Karpas-422 (cell line): ENCODE results near the gene ALX3. TPM values are rescaled to one million over a fixed set of nuclear protein-coding genes. Genes with fewer than 3 reads are reported as not detected.

Experiments used
- DNase-seq: peaks from one replicate; pipeline ENCODE4 v3.0.0-alpha.2; 2015
- H2AFZ ChIP-seq: fragments of 200-600 bp; sonication (generic); 2 replicates; pipeline ENCODE4 v1.6.1; 2014; ENCODE audit warnings: antibody characterized with exemption, low read length, mixed read lengths
- H3K27ac ChIP-seq: fragments of 200-600 bp; sonication (generic); 2 replicates; pipeline ENCODE4 v1.5.1; 2014; ENCODE audit warnings: mild to moderate bottlenecking, low read length, moderate library complexity
- H3K27me3 ChIP-seq: fragments of 200-600 bp; sonication (generic); 2 replicates; pipeline ENCODE4 v1.6.1; 2014; ENCODE audit warnings: low read length, mixed read lengths
- H3K36me3 ChIP-seq: fragments of 200-600 bp; sonication (generic); 2 replicates; pipeline ENCODE4 v1.6.1; 2014; ENCODE audit warnings: low read length, mixed read lengths; ENCODE audit not compliant: insufficient read depth
- H3K4me1 ChIP-seq: fragments of 200-600 bp; sonication (generic); 2 replicates; pipeline ENCODE4 v1.6.1; 2014; ENCODE audit warnings: mild to moderate bottlenecking, low read length, mixed read lengths
- H3K4me2 ChIP-seq: fragments of 200-600 bp; sonication (generic); 2 replicates; pipeline ENCODE4 v1.6.1; 2014; ENCODE audit warnings: low read length, low read depth, mild to moderate bottlenecking; ENCODE audit not compliant: poor library complexity, severe bottlenecking
- H3K4me3 ChIP-seq: fragments of 200-600 bp; sonication (generic); 2 replicates; pipeline ENCODE4 v1.5.1; 2014; ENCODE audit warnings: mild to moderate bottlenecking, antibody characterized with exemption, low read length, mixed read lengths
- H3K79me2 ChIP-seq: fragments of 200-600 bp; sonication (generic); 2 replicates; pipeline ENCODE4 v1.6.1; 2014; ENCODE audit warnings: mild to moderate bottlenecking, low read length, mixed read lengths
- H3K9ac ChIP-seq: fragments of 200-600 bp; sonication (generic); 2 replicates; pipeline ENCODE4 v1.6.0; 2014; ENCODE audit warnings: low read length
- H3K9me2 ChIP-seq: fragments of 200-600 bp; sonication (generic), shearing (Covaris generic); replicated peaks from 2 replicates; pipeline ENCODE4 v1.6.0; 2014; ENCODE audit warnings: mild to moderate bottlenecking, low read length, moderate library complexity; ENCODE audit not compliant: insufficient read depth
- H3K9me3 ChIP-seq: fragments of 300-700, 200-600 bp; sonication (generic); 2 replicates; pipeline ENCODE4 v1.6.1; 2014; ENCODE audit warnings: low read length, mixed read lengths
- H4K20me1 ChIP-seq: fragments of 200-600 bp; sonication (generic); 2 replicates; pipeline ENCODE4 v1.6.1; 2014; ENCODE audit warnings: mild to moderate bottlenecking, antibody characterized with exemption, low read length, low read depth; ENCODE audit not compliant: insufficient read depth
- total RNA-seq: library from RNA; depleted of rRNA; stranded (reverse); fragments of >200 nt; shearing (Covaris generic); gene quantifications from 2 replicates; pipeline ENCODE4 v1.2.3, GENCODE V29; 2014; ENCODE audit warnings: low replicate concordance

Gene ALX3
- total RNA-seq, 1 experiment from 2014 or later = not detected

GRCh38 chr1:110094931-110095654 lies 24.6 kb upstream of the ALX3 start:
- DNase-seq = no peak
- Histone ChIP-seq H3K27ac (peak overlapping the region; percentile 47; the same call in 1 of the 2 replicates), H3K36me3 (no peaks in the 10 kb centered on the region), H3K4me2 (peak overlapping the region; percentile 0), H3K9me3 (no peaks in the 10 kb centered on the region), H3K9ac (peak overlapping the region; percentile 23), H3K79me2 (no peaks in the 10 kb centered on the region), H3K4me1 (peaks cover 63% of the 10 kb centered on the region), H3K4me3 (no peak overlapping the region), H4K20me1 (no peaks in the 10 kb centered on the region), H3K9me2 (no peaks in the 10 kb centered on the region), H2AFZ (no peak overlapping the region), H3K27me3 (no peaks in the 10 kb centered on the region)

DNA sequence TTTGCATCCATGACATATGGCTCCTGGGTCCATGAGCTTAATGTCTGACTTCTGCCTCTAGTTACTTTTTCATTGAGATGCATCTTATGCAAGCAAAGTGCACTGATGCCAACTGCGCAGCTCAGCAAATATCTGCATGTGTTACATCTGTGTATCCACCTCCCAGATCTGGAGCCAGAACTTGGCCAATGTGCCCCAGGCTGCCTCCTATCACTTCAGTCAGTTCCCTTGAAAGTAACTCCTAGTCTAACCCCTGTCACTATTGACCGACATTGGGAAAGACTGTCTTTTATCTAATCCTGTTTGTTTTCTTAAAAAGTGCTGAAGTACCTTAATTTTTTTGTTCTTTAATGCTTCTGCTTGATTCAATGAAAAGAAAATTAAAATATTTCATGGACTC lies 22.5 kb upstream of the ALX3 start:
- H3K4me3 ChIP-seq = no peak overlapping the region
- no peaks in the 10 kb centered on the region for H3K27me3 ChIP-seq
- peaks cover 82% of the 10 kb centered on the region for H3K4me1 ChIP-seq
- peak overlapping the region; percentile 87; the same call in 1 of the 2 replicates for H3K27ac ChIP-seq
- no peak overlapping the region for H3K4me2 ChIP-seq
- no peaks in the 10 kb centered on the region for H3K9me2 ChIP-seq
- H3K9me3 ChIP-seq = no peaks in the 10 kb centered on the region
- no peak for DNase-seq
- no peak overlapping the region for H3K9ac ChIP-seq
- H2AFZ ChIP-seq = no peak overlapping the region
- no peaks in the 10 kb centered on the region for H3K79me2 ChIP-seq
- H4K20me1 ChIP-seq = no peaks in the 10 kb centered on the region
- no peaks in the 10 kb centered on the region for H3K36me3 ChIP-seq

GRCh38 chr1:110091791-110092190 lies 21.3 kb upstream of the ALX3 start:
- peak overlapping the region; percentile 29; the same call in 1 of the 2 replicates for H3K9ac ChIP-seq
- no peaks in the 10 kb centered on the region for H4K20me1 ChIP-seq
- peak overlapping the region; percentile 87 for H3K27ac ChIP-seq
- H2AFZ ChIP-seq = no peak overlapping the region
- no peaks in the 10 kb centered on the region for H3K9me3 ChIP-seq
- H3K27me3 ChIP-seq = no peaks in the 10 kb centered on the region
- no peaks in the 10 kb centered on the region for H3K36me3 ChIP-seq
- H3K79me2 ChIP-seq = no peaks in the 10 kb centered on the region
- H3K4me1 ChIP-seq = peaks cover 94% of the 10 kb centered on the region
- H3K4me3 ChIP-seq = no peak overlapping the region
- peak overlapping the region; percentile 47 for H3K4me2 ChIP-seq
- DNase-seq = no peak
- no peaks in the 10 kb centered on the region for H3K9me2 ChIP-seq

DNA sequence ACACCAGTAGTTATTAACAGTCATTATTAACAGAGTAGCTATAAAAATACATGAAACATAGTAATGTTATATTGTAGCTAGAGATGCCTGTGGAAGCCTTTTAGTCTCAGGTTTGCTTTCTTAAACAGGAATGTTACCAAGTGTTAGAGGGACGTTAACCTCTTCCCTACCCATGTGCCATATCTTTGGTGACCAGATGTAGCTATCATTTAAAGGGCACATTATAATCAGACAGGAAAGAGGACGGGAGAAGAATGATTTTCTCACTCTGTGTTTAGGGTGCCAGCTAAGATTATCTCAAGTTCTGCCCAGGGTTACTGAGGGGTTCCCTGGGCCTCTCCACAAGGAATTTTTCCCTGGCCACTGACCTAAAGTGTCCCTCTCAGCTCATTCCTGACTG lies 20.9 kb upstream of the ALX3 start:
- Histone ChIP-seq H3K4me3 (no peak overlapping the region), H3K27ac (peak overlapping the region; percentile 87), H3K4me2 (peak overlapping the region; percentile 47), H4K20me1 (no peaks in the 10 kb centered on the region), H3K4me1 (peaks cover 98% of the 10 kb centered on the region), H3K9me2 (no peaks in the 10 kb centered on the region), H3K79me2 (no peaks in the 10 kb centered on the region), H2AFZ (no peak overlapping the region), H3K9me3 (no peaks in the 10 kb centered on the region), H3K27me3 (no peaks in the 10 kb centered on the region), H3K9ac (peak overlapping the region; percentile 29), H3K36me3 (no peaks in the 10 kb centered on the region)
- no peak for DNase-seq

GRCh38 chr1:110089561-110090275 lies 19.2 kb upstream of the ALX3 start:
- no peaks in the 10 kb centered on the region for H3K36me3 ChIP-seq
- H3K4me1 ChIP-seq = peaks cover 100% of the 10 kb centered on the region
- DNase-seq = no peak
- no peak overlapping the region for H2AFZ ChIP-seq
- no peak overlapping the region for H3K4me3 ChIP-seq
- no peaks in the 10 kb centered on the region for H3K27me3 ChIP-seq
- H3K27ac ChIP-seq = peak overlapping the region; percentile 87
- H3K4me2 ChIP-seq = peak overlapping the region; percentile 35
- no peaks in the 10 kb centered on the region for H4K20me1 ChIP-seq
- H3K9me3 ChIP-seq = no peaks in the 10 kb centered on the region
- peak overlapping the region; percentile 58 for H3K9ac ChIP-seq
- H3K79me2 ChIP-seq = no peaks in the 10 kb centered on the region
- no peaks in the 10 kb centered on the region for H3K9me2 ChIP-seq

- no peak overlapping the region for H2AFZ ChIP-seq
- no peak overlapping the region for H3K4me2 ChIP-seq
These were observed 18.4 kb upstream of the ALX3 start for GRCh38 chr1:110088739-110089316.

GRCh38 chr1:110087812-110088738 lies 17.6 kb upstream of the ALX3 start:
- H3K79me2 ChIP-seq = no peaks in the 10 kb centered on the region
- peak; percentile 90 for DNase-seq
- H3K4me2 ChIP-seq = peak overlapping the region; percentile 27
- no peak overlapping the region for H3K4me3 ChIP-seq
- H4K20me1 ChIP-seq = no peaks in the 10 kb centered on the region
- peak overlapping the region; percentile 58 for H3K9ac ChIP-seq
- H3K36me3 ChIP-seq = no peaks in the 10 kb centered on the region
- H3K9me3 ChIP-seq = no peaks in the 10 kb centered on the region
- H3K27me3 ChIP-seq = no peaks in the 10 kb centered on the region
- no peak overlapping the region for H2AFZ ChIP-seq
- peak overlapping the region; percentile 87 for H3K27ac ChIP-seq
- H3K4me1 ChIP-seq = peaks cover 96% of the 10 kb centered on the region
- H3K9me2 ChIP-seq = no peaks in the 10 kb centered on the region

More at GRCh38 chr1:110088739-110089316, 18.4 kb upstream of the ALX3 start:
- no peaks in the 10 kb centered on the region for H3K79me2 ChIP-seq
- H4K20me1 ChIP-seq = no peaks in the 10 kb centered on the region
- H3K4me1 ChIP-seq = peaks cover 99% of the 10 kb centered on the region
- peak overlapping the region; percentile 87 for H3K27ac ChIP-seq
- H3K9ac ChIP-seq = peak overlapping the region; percentile 58
- no peaks in the 10 kb centered on the region for H3K9me2 ChIP-seq
- H3K9me3 ChIP-seq = no peaks in the 10 kb centered on the region
- H3K36me3 ChIP-seq = no peaks in the 10 kb centered on the region
- no peak overlapping the region for H3K4me3 ChIP-seq
- no peak for DNase-seq
- H3K27me3 ChIP-seq = no peaks in the 10 kb centered on the region
